ENCODE results near the gene LGMN. TPM values are rescaled to one million over a fixed set of nuclear protein-coding genes. Genes with fewer than 3 reads are reported as not detected.

The LGMN gene
- total RNA-seq, 4 donors from 2014 or later, result 226 to 405 (median 297) TPM

GRCh38 chr14:92675976-92676375, 72.5 kb downstream of the LGMN start:
- 68 to 69% methylated on average over 9 of the region's 9 CpGs for WGBS, 2 donors
- intact Hi-C loops (cut with DNase I), result no loop called here
- TF ChIP-seq CTCF (IDR thresholded peaks at IDR 0.05), result no peak
- TF ChIP-seq POLR2A (IDR thresholded peaks at IDR 0.05), result no peak
- no peak for DNase-seq
- Histone ChIP-seq H3K27me3 (no peaks in the 10 kb centered on the region), H3K36me3 (no peaks in the 10 kb centered on the region), H3K4me3 (replicated peaks in 1 of 3) (no peak overlapping the region), H3K27ac (no peak overlapping the region), H3K4me1 (peaks cover 0 to 2% of the 10 kb centered on the region in 2 donors), H3K9me3 (no peaks in the 10 kb centered on the region)

- Histone ChIP-seq H3K4me1 (no peaks in the 10 kb centered on the region), H3K9me3 (no peaks in the 10 kb centered on the region), H3K36me3 (no peaks in the 10 kb centered on the region), H3K4me3 (replicated peaks in 1 of 3) (no peak overlapping the region), H3K27ac (no peak overlapping the region), H3K27me3 (no peaks in the 10 kb centered on the region)
- intact Hi-C loops (cut with DNase I), result no loop called here
- 91 to 93% methylated on average over 6 of the region's 6 CpGs for WGBS, 2 donors
- TF ChIP-seq POLR2A (IDR thresholded peaks at IDR 0.05), result no peak
- TF ChIP-seq CTCF (IDR thresholded peaks at IDR 0.05), result no peak
- no peak for DNase-seq
Observed at GRCh38 chr14:92675421-92675820, 73.0 kb downstream of the LGMN start.

GRCh38 chr14:92673601-92674150, 74.8 kb downstream of the LGMN start:
- 70 to 74% methylated on average over 18 to 19 of the region's 19 CpGs for WGBS, 2 donors
- no peak for DNase-seq
- Histone ChIP-seq H3K27me3 (no peaks in the 10 kb centered on the region), H3K9me3 (no peaks in the 10 kb centered on the region), H3K4me3 (replicated peaks in 1 of 3) (no peak overlapping the region), H3K36me3 (no peaks in the 10 kb centered on the region), H3K4me1 (no peaks in the 10 kb centered on the region), H3K27ac (no peak overlapping the region)
- TF ChIP-seq POLR2A (IDR thresholded peaks at IDR 0.05), result no peak
- TF ChIP-seq CTCF (IDR thresholded peaks at IDR 0.05), result no peak
- intact Hi-C loops (cut with DNase I), result no loop called here

GRCh38 chr14:92670643-92671366, 77.6 kb downstream of the LGMN start:
- DNase-seq, result no peak
- TF ChIP-seq CTCF (IDR thresholded peaks at IDR 0.05), result no peak
- TF ChIP-seq POLR2A (IDR thresholded peaks at IDR 0.05), result no peak
- Histone ChIP-seq H3K27me3 (no peaks in the 10 kb centered on the region), H3K9me3 (no peaks in the 10 kb centered on the region), H3K4me1 (no peaks in the 10 kb centered on the region), H3K4me3 (replicated peaks in 1 of 3) (no peak overlapping the region), H3K36me3 (peaks cover 0 to 2% of the 10 kb centered on the region in 2 donors), H3K27ac (no peak overlapping the region)
- 81 to 86% methylated on average over 8 to 9 of the region's 9 CpGs for WGBS, 2 donors
- intact Hi-C loops (cut with DNase I), result no loop called here

- Histone ChIP-seq H3K27me3 (no peaks in the 10 kb centered on the region), H3K36me3 (peaks cover 0 to 2% of the 10 kb centered on the region in 2 donors), H3K4me1 (no peaks in the 10 kb centered on the region), H3K9me3 (no peaks in the 10 kb centered on the region), H3K4me3 (replicated peaks in 1 of 3) (no peak overlapping the region), H3K27ac (no peak overlapping the region)
- TF ChIP-seq POLR2A (IDR thresholded peaks at IDR 0.05) (no peak), CTCF (IDR thresholded peaks at IDR 0.05) (no peak)
- intact Hi-C loops (cut with DNase I), result no loop called here
- WGBS, 2 donors, result 85 to 98% methylated on average over 3 to 4 of the region's 4 CpGs
- no peak for DNase-seq
Observed at GRCh38 chr14:92670160-92670559, 78.3 kb downstream of the LGMN start.
